Type B pancreatic cell (in vitro differentiated cells): ENCODE data around the gene BRD4. TPM values are rescaled to one million over a fixed set of nuclear protein-coding genes. Genes with fewer than 3 reads are reported as not detected.

Source experiments
- DNase-seq: peaks from one replicate; pipeline ENCODE4 v3.0.0; 2021; ENCODE audit warnings: mixed read lengths; ENCODE audit not compliant: unreplicated experiment; ENCODE audit errors: extremely low spot score
- H3K27ac Mint-ChIP-seq: 2 replicates; pipeline ENCODE4 v1.8.0; 2021; ENCODE audit warnings: mild to moderate bottlenecking, mixed read lengths
- H3K27me3 Mint-ChIP-seq: 2 replicates; pipeline ENCODE4 v1.8.0; 2021; ENCODE audit warnings: mixed read lengths
- H3K36me3 Mint-ChIP-seq: 2 replicates; pipeline ENCODE4 v1.8.0; 2021; ENCODE audit warnings: mixed read lengths
- H3K4me1 Mint-ChIP-seq: one replicate; pipeline ENCODE4 v1.8.0; 2021; ENCODE audit warnings: mixed read lengths; ENCODE audit not compliant: unreplicated experiment
- H3K4me3 Mint-ChIP-seq: 2 replicates; pipeline ENCODE4 v1.8.0; 2021; ENCODE audit warnings: mild to moderate bottlenecking, mixed read lengths
- H3K9me3 Mint-ChIP-seq: 2 replicates; pipeline ENCODE4 v1.8.0; 2021; ENCODE audit warnings: mixed read lengths
- long read RNA-seq: library from polyadenylated mRNA; unstranded; transcript quantifications from one replicate; pipeline ENCODE4 v2.0.0, GENCODE V29; 2020
- total RNA-seq: library from RNA; stranded (reverse); gene quantifications from 2 replicates; pipeline ENCODE4 v1.2.1, GENCODE V29; 2021; ENCODE audit warnings: low replicate concordance
- TF ChIP-seq, protein P1 (sequence below): fragments of 200-600 bp; sonication (generic); conservative IDR thresholded peaks from 2 replicates; pipeline ENCODE4 v1.5.0; 2021; ENCODE audit warnings: antibody characterized with exemption, mild to moderate bottlenecking

The BRD4 gene
- total RNA-seq = 108 and 123 TPM in 2 replicates
- long read RNA-seq, partial matches to known transcripts = 2 of 6 reads
- long read RNA-seq, other reads (novel, unspliced or antisense) = 4 of 6 reads

GRCh38 chr19:15332311-15332996 lies at the start of gene BRD4:
Gene BRD4 (minus strand): TSS chr19:15332539. CDS start chr19:15273099, 59,440 bp downstream.
- peak within 1 kb of the TSS; percentile 99 for H3K4me3 Mint-ChIP-seq
- TF ChIP-seq, protein P1, sequence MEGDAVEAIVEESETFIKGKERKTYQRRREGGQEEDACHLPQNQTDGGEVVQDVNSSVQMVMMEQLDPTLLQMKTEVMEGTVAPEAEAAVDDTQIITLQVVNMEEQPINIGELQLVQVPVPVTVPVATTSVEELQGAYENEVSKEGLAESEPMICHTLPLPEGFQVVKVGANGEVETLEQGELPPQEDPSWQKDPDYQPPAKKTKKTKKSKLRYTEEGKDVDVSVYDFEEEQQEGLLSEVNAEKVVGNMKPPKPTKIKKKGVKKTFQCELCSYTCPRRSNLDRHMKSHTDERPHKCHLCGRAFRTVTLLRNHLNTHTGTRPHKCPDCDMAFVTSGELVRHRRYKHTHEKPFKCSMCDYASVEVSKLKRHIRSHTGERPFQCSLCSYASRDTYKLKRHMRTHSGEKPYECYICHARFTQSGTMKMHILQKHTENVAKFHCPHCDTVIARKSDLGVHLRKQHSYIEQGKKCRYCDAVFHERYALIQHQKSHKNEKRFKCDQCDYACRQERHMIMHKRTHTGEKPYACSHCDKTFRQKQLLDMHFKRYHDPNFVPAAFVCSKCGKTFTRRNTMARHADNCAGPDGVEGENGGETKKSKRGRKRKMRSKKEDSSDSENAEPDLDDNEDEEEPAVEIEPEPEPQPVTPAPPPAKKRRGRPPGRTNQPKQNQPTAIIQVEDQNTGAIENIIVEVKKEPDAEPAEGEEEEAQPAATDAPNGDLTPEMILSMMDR = no peak
- DNase-seq = peak; percentile 88
- H3K27me3 Mint-ChIP-seq = no peaks in the 10 kb centered on the region
- peaks cover 32% of the 10 kb centered on the region for H3K4me1 Mint-ChIP-seq
- peaks cover 10% of the 10 kb centered on the region for H3K36me3 Mint-ChIP-seq
- H3K9me3 Mint-ChIP-seq = no peaks in the 10 kb centered on the region
- H3K27ac Mint-ChIP-seq = peak within 1 kb of the TSS; percentile 97

- no peaks in the 10 kb centered on the region for H3K36me3 Mint-ChIP-seq
- peaks cover 24% of the 10 kb centered on the region for H3K4me1 Mint-ChIP-seq
- no peaks in the 10 kb centered on the region for H3K9me3 Mint-ChIP-seq
- H3K4me3 Mint-ChIP-seq = peak overlapping the region; percentile 93
- TF ChIP-seq, protein P1 = no peak
- DNase-seq = no peak
- peak overlapping the region; percentile 69 for H3K27ac Mint-ChIP-seq
- no peaks in the 10 kb centered on the region for H3K27me3 Mint-ChIP-seq
Observed at GRCh38 chr19:15381864-15382263, 49.5 kb upstream of the BRD4 start.

- Mint-ChIP-seq H3K9me3 (no peaks in the 10 kb centered on the region), H3K4me1 (peaks cover 27% of the 10 kb centered on the region), H3K27ac (peak overlapping the region; percentile 69), H3K36me3 (no peaks in the 10 kb centered on the region), H3K27me3 (no peaks in the 10 kb centered on the region), H3K4me3 (peak overlapping the region; percentile 93)
- no peak for DNase-seq
- TF ChIP-seq, protein P1 = no peak
Observed at GRCh38 chr19:15381429-15381828, 49.1 kb upstream of the BRD4 start.

GRCh38 chr19:15379999-15380647 lies 47.8 kb upstream of the BRD4 start:
- Mint-ChIP-seq H3K36me3 (no peaks in the 10 kb centered on the region), H3K4me3 (peak overlapping the region; percentile 100), H3K9me3 (no peaks in the 10 kb centered on the region), H3K27ac (peak overlapping the region; percentile 100), H3K4me1 (peaks cover 27% of the 10 kb centered on the region), H3K27me3 (no peaks in the 10 kb centered on the region)
- DNase-seq = peak; percentile 79
- TF ChIP-seq, protein P1 = peak; percentile 27

GRCh38 chr19:15379083-15379998 lies 47.0 kb upstream of the BRD4 start, which contains the start of gene AKAP8:
Gene AKAP8 (minus strand): TSS chr19:15379787. CDS start chr19:15379731, 56 bp downstream.
- TF ChIP-seq, protein P1 = no peak
- Mint-ChIP-seq H3K36me3 (no peaks in the 10 kb centered on the region), H3K27ac (peak within 1 kb of the TSS; percentile 100), H3K4me1 (peaks cover 27% of the 10 kb centered on the region), H3K9me3 (no peaks in the 10 kb centered on the region), H3K27me3 (no peaks in the 10 kb centered on the region), H3K4me3 (peak within 1 kb of the TSS; percentile 100)
- DNase-seq = peak; percentile 98
